IPS-20b (cell line): ENCODE measurements around the gene PNKP.

Experiments
- H3K27ac ChIP-seq: one replicate; pipeline ENCODE4 v1.5.1; 2013; ENCODE audit warnings: low read length
- H3K27me3 ChIP-seq: 2 replicates; pipeline ENCODE4 v1.6.1; 2013; ENCODE audit warnings: mild to moderate bottlenecking, low read length, inconsistent platforms; ENCODE audit not compliant: insufficient read depth
- H3K36me3 ChIP-seq: 2 replicates; pipeline ENCODE4 v1.6.1; 2013; ENCODE audit warnings: low read depth, mild to moderate bottlenecking, inconsistent platforms, low read length, moderate library complexity; ENCODE audit not compliant: insufficient read depth
- H3K4me1 ChIP-seq: 2 replicates; pipeline ENCODE4 v1.6.1; 2013; ENCODE audit warnings: mild to moderate bottlenecking, control low read depth, inconsistent platforms, low read length, moderate library complexity; ENCODE audit not compliant: insufficient read depth
- H3K4me3 ChIP-seq: 2 replicates; pipeline ENCODE4 v1.5.1; 2013; ENCODE audit warnings: mild to moderate bottlenecking, low read length, inconsistent platforms
- H3K9ac ChIP-seq: 2 replicates; pipeline ENCODE4 v1.6.1; 2013; ENCODE audit warnings: low read depth, mild to moderate bottlenecking, inconsistent platforms, low read length, moderate library complexity
- H3K9me3 ChIP-seq: 2 replicates; pipeline ENCODE4 v1.6.1; 2013; ENCODE audit warnings: mild to moderate bottlenecking, low read depth, low read length, inconsistent platforms; ENCODE audit not compliant: insufficient read depth

PNKP gene

GRCh38 chr19:49852631-49853126, 14.7 kb downstream of the PNKP start:
- no peaks in the 10 kb centered on the region for H3K9me3 ChIP-seq
- H3K4me3 ChIP-seq = peak overlapping the region; percentile 90
- H3K9ac ChIP-seq = no peak overlapping the region; the same call in 1 of the 2 replicates

GRCh38 chr19:49851456-49852259, 15.7 kb downstream of the PNKP start:
- Histone ChIP-seq H3K36me3 (peaks cover 39% of the 10 kb centered on the region), H3K27ac (no peak overlapping the region), H3K4me3 (peak overlapping the region; percentile 90), H3K4me1 (peaks cover 7% of the 10 kb centered on the region; the same call in 1 of the 2 replicates), H3K9ac (peak overlapping the region; percentile 85), H3K9me3 (no peaks in the 10 kb centered on the region), H3K27me3 (no peaks in the 10 kb centered on the region)

More at GRCh38 chr19:49852631-49853126, 14.7 kb downstream of the PNKP start:
- peaks cover 7% of the 10 kb centered on the region; the same call in 1 of the 2 replicates for H3K4me1 ChIP-seq
- no peak overlapping the region for H3K27ac ChIP-seq
- peaks cover 49% of the 10 kb centered on the region for H3K36me3 ChIP-seq
- H3K27me3 ChIP-seq = no peaks in the 10 kb centered on the region

DNA sequence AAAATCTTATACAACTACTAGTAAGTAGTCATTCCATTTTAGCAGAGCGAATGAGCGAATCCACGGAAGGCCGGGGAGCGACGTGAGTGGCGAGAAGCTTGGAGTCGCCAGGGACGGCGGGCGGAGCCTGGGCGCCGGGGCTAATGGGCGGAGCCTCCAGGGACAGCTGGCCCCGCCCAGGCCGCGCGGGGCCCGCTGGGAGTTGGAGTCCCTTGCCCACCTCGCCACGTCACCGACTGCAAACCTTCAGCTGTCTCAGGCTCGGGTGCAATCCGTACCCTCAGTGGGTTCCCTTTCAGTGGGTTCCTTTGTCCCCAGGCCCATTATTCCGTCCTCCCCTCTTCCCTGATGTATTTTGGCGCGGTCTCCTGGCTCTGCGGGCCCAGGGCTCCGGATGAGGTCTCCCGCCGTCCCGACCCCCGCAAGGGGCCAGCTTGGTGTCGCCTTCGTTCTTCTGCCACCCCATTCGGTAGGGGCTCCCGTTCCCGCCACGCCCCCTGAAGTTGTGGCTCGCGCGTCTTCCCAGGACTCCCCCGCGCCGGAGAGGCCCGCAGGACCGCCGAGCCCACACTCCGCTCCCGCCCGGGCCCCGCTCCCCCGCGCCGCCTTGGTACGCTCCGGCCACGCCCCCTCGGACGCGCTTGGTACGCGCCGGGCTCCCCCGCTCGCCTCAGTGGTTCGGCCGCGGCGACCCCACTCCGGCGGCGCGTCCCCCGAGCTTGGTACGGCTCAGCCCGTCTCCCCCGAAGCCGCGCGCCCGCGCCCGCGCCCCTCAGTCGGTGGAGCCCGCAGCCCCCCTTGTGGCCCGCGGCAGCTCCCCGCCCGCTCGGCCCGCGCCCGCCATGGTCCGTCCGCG, 16.7 kb downstream of the PNKP start, which contains the start of gene PTOV1:
Gene PTOV1, plus strand, starts transcription at position 673 of the 856 bp plus-strand sequence.
- Histone ChIP-seq H3K9ac (peak within 1 kb of the TSS; percentile 85), H3K4me1 (peaks cover 7% of the 10 kb centered on the region; the same call in 1 of the 2 replicates), H3K4me3 (peak within 1 kb of the TSS; percentile 90)

DNA sequence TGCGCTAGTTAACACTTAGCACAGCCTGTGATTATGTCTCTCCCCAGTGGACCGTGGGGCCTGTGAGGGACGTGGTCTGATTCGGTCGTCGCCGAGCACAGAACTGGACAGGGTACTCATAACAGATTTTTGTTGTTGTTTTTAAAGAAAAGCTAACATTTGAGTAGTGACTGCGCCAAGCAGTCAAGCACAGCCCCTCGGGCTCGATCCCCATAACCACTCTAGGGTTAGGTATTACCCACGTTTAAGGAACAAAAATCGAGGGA, 17.2 kb downstream of the PNKP start:
- peak overlapping the region; percentile 90 for H3K27ac ChIP-seq

More for the DNA sequence above, 16.7 kb downstream of the PNKP start, which contains the start of gene PTOV1:
- H3K27me3 ChIP-seq = no peaks in the 10 kb centered on the region
- H3K27ac ChIP-seq = peak within 1 kb of the TSS; percentile 90
- H3K9me3 ChIP-seq = no peaks in the 10 kb centered on the region
- peaks cover 30% of the 10 kb centered on the region for H3K36me3 ChIP-seq

GRCh38 chr19:49849433-49850220, 17.7 kb downstream of the PNKP start:
- Histone ChIP-seq H3K9me3 (no peaks in the 10 kb centered on the region), H3K9ac (peak overlapping the region; percentile 42; the same call in 1 of the 2 replicates), H3K36me3 (peaks cover 20% of the 10 kb centered on the region), H3K4me1 (peaks cover 7% of the 10 kb centered on the region; the same call in 1 of the 2 replicates), H3K27me3 (no peaks in the 10 kb centered on the region), H3K27ac (no peak overlapping the region), H3K4me3 (peak overlapping the region; percentile 90)

More for the DNA sequence above, 17.2 kb downstream of the PNKP start:
- Histone ChIP-seq H3K36me3 (peaks cover 24% of the 10 kb centered on the region), H3K4me1 (peaks cover 7% of the 10 kb centered on the region; the same call in 1 of the 2 replicates), H3K9me3 (no peaks in the 10 kb centered on the region), H3K4me3 (peak overlapping the region; percentile 90), H3K9ac (peak overlapping the region; percentile 42; the same call in 1 of the 2 replicates), H3K27me3 (no peaks in the 10 kb centered on the region)

DNA sequence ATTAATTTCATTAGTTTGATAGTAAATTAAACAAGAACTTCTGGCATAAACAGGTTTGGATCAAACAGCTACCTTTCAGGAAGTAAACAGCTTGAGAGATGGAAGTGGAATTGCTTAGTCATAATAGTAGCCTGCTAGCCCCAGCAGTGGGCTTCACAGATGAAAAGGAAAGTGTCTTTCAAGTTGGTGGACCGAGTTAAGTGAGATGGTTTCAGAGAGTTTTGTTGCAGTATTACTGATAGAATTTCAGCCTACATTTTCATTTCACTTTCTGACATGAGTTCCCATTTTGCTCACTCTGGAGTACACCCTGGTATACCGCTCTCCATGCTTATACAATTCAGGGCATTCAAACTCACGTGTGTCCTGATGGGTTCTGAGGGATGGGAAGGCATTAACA, 18.4 kb downstream of the PNKP start:
- Histone ChIP-seq H3K4me3 (no peak overlapping the region), H3K9me3 (no peaks in the 10 kb centered on the region), H3K9ac (no peak overlapping the region), H3K27ac (no peak overlapping the region), H3K36me3 (peaks cover 16% of the 10 kb centered on the region), H3K4me1 (peaks cover 7% of the 10 kb centered on the region; the same call in 1 of the 2 replicates), H3K27me3 (no peaks in the 10 kb centered on the region)

DNA sequence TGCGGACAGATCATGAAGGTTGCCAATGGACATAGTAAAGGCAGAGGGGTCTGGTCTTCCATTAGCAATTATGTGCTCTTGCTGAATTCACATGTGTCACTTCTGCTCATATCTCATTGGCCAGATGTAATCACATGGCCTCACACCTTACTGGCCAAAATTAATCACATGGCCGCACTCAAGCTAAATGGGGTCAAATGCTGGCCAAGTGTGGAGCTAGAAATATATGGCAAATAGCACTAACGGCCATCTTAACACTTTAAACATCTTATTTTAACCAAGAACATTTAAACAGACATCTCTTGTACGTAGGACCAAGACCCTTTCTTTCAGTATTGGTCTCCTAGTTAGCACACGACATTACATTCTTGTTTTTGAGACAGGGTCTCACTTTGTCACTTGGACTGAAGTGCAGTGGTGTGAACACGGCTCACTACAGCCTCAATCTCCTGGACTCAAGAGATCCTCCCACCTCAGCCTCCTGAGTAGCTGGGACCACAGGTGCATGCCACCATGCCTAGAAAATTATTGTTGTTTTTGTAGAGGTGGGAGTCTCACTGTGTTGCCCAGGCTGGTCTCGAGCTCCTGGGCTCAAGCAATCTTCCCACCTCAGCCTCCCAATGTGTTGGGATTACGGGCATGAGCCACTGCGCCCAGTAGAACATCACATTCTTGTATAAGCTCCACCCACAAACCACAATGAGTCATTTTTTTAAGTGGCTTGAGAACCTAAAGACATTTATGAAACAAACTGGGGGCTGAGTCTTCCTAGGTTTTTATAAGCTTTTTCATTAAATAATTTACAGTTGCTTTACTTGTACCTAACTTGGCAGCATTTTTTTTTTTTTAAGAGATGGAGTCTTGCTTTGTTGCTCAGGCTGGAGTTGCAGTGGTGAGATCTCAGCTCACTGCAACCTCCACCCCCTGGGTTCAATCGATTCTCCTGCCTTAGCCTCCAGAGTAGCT, 19.4 kb downstream of the PNKP start:
- H3K36me3 ChIP-seq = peaks cover 16% of the 10 kb centered on the region
- H3K4me3 ChIP-seq = no peak overlapping the region
- no peaks in the 10 kb centered on the region for H3K27me3 ChIP-seq
- no peak overlapping the region for H3K27ac ChIP-seq
- H3K4me1 ChIP-seq = peaks cover 7% of the 10 kb centered on the region; the same call in 1 of the 2 replicates
- H3K9me3 ChIP-seq = no peaks in the 10 kb centered on the region
- H3K9ac ChIP-seq = no peak overlapping the region

DNA sequence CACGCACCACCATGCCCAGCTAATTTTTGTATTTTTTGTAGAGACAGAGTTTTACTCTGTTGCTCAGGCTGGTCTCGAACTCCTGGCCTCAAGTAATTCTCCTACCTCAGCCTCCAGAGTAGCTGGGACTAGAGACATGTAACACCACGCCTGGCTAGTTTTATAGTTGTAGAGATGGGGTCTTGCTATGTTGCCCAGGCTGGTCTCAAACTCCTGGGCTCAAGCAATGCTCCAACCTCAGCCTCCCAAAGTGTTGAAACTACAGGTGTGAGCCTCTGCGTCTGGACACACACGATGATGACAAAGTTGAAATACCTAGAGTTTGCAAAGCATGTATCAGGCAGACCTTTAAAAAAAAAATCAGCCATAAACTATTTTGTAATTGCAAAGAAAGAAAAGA, 21.0 kb downstream of the PNKP start:
- no peaks in the 10 kb centered on the region for H3K9me3 ChIP-seq
- no peaks in the 10 kb centered on the region for H3K4me1 ChIP-seq
- H3K27ac ChIP-seq = no peak overlapping the region

GRCh38 chr19:49845414-49845813, 22.0 kb downstream of the PNKP start:
- no peak overlapping the region for H3K4me3 ChIP-seq
- H3K4me1 ChIP-seq = no peaks in the 10 kb centered on the region

More for the DNA sequence above, 21.0 kb downstream of the PNKP start:
- Histone ChIP-seq H3K36me3 (peaks cover 5% of the 10 kb centered on the region; the same call in 1 of the 2 replicates), H3K9ac (no peak overlapping the region), H3K4me3 (no peak overlapping the region), H3K27me3 (no peaks in the 10 kb centered on the region)

More at GRCh38 chr19:49845414-49845813, 22.0 kb downstream of the PNKP start:
- Histone ChIP-seq H3K9me3 (no peaks in the 10 kb centered on the region), H3K27me3 (no peaks in the 10 kb centered on the region), H3K9ac (no peak overlapping the region), H3K27ac (no peak overlapping the region), H3K36me3 (peaks cover 5% of the 10 kb centered on the region; the same call in 1 of the 2 replicates)
